ENCODE data around the gene TRAPPC1. TPM values are rescaled to one million over a fixed set of nuclear protein-coding genes. Genes with fewer than 3 reads are reported as not detected.

Gene TRAPPC1
- total RNA-seq, 4 donors from 2014 or later, result 19.4 to 41.7 (median 30.0) TPM

- Histone ChIP-seq H3K27ac (peak within 1 kb of the TSS; percentile 85 to 92 (median 90)), H3K27me3 (no peaks in the 10 kb centered on the region), H3K9me3 (no peaks in the 10 kb centered on the region), H3K4me1 (peaks cover 17 to 21% of the 10 kb centered on the region in 2 donors), H3K36me3 (no peaks in the 10 kb centered on the region), H3K4me3 (peak within 1 kb of the TSS; percentile 79 to 81 (median 80))
- peak; percentile 56 to 59 for TF ChIP-seq POLR2A (IDR thresholded peaks at IDR 0.05)
- TF ChIP-seq, protein P1, sequence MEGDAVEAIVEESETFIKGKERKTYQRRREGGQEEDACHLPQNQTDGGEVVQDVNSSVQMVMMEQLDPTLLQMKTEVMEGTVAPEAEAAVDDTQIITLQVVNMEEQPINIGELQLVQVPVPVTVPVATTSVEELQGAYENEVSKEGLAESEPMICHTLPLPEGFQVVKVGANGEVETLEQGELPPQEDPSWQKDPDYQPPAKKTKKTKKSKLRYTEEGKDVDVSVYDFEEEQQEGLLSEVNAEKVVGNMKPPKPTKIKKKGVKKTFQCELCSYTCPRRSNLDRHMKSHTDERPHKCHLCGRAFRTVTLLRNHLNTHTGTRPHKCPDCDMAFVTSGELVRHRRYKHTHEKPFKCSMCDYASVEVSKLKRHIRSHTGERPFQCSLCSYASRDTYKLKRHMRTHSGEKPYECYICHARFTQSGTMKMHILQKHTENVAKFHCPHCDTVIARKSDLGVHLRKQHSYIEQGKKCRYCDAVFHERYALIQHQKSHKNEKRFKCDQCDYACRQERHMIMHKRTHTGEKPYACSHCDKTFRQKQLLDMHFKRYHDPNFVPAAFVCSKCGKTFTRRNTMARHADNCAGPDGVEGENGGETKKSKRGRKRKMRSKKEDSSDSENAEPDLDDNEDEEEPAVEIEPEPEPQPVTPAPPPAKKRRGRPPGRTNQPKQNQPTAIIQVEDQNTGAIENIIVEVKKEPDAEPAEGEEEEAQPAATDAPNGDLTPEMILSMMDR (IDR thresholded peaks at IDR 0.05 in 4 of 5, conservative IDR thresholded peaks at IDR 0.05 in 1 of 5), result no peak
- intact Hi-C loops (cut with DNase I; ENCODE audit: low total_unique reads) (loop anchor here (1.0 to 5.0 kb wide), 3 partner anchors 17 to 75 kb away; partner anchors contain the start of genes CNTROB, CYB5D1, NAA38 and TMEM88), in situ Hi-C loops (cut with MboI; ENCODE audit: low sequenced_read_pairs in 4 of 4) (loop anchor here in 1 of 4 donors (10.0 kb wide), 1 partner anchor 79 kb away; no protein-coding TSS in a partner anchor)
- DNase-seq (peak; percentile 66 to 78), ATAC-seq (peak; percentile 91 to 93)
Measured at GRCh38 chr17:7915611-7916384, 15.9 kb downstream of the TRAPPC1 start, which contains the start of gene RNF227. RNF227 (minus strand) TSS chr17:7916289; CDS start chr17:7916195, 94 bp downstream.

GRCh38 chr17:7915179-7915610, 16.6 kb downstream of the TRAPPC1 start:
- Histone ChIP-seq H3K9me3 (no peaks in the 10 kb centered on the region), H3K4me3 (peak overlapping the region; percentile 79 to 81 (median 80)), H3K4me1 (peaks cover 17 to 21% of the 10 kb centered on the region in 2 donors), H3K36me3 (peaks cover 0 to 2% of the 10 kb centered on the region in 2 donors), H3K27ac (peak overlapping the region; percentile 85 to 92 (median 90)), H3K27me3 (no peaks in the 10 kb centered on the region)
- ATAC-seq, result peak; percentile 42 to 45
- in situ Hi-C loops (cut with MboI; ENCODE audit: low sequenced_read_pairs in 4 of 4), result loop anchor here in 1 of 4 donors (10.0 kb wide), 1 partner anchor 80 kb away; no protein-coding TSS in a partner anchor
- intact Hi-C loops (cut with DNase I; ENCODE audit: low total_unique reads), result loop anchor here (1.0 to 5.0 kb wide), 3 partner anchors 17 to 75 kb away; partner anchors contain the start of genes CNTROB, CYB5D1, NAA38 and TMEM88
- DNase-seq, result no peak
- no peak for TF ChIP-seq POLR2A (IDR thresholded peaks at IDR 0.05)
- TF ChIP-seq, protein P1 (IDR thresholded peaks at IDR 0.05 in 4 of 5, conservative IDR thresholded peaks at IDR 0.05 in 1 of 5), result no peak

- H3K4me1 ChIP-seq, result peaks cover 17 to 21% of the 10 kb centered on the region in 2 donors
- no peak overlapping the region for H3K27ac ChIP-seq
- H3K36me3 ChIP-seq, result peaks cover 0 to 4% of the 10 kb centered on the region in 2 donors
- no peaks in the 10 kb centered on the region for H3K27me3 ChIP-seq
- in situ Hi-C loops (cut with MboI; ENCODE audit: low sequenced_read_pairs in 4 of 4) (loop anchor here (5.0 to 10.0 kb wide), 2 partner anchors 74 to 82 kb away; no protein-coding TSS in a partner anchor), intact Hi-C loops (cut with DNase I; ENCODE audit: low total_unique reads) (no loop called here)
- DNase-seq, result no peak
- peak; percentile 18 to 31 for ATAC-seq
- H3K4me3 ChIP-seq, result no peak overlapping the region
- no peaks in the 10 kb centered on the region for H3K9me3 ChIP-seq
- no peak for TF ChIP-seq POLR2A (IDR thresholded peaks at IDR 0.05)
- TF ChIP-seq, protein P1 (IDR thresholded peaks at IDR 0.05 in 4 of 5, conservative IDR thresholded peaks at IDR 0.05 in 1 of 5), result peak; percentile 54 to 74 (median 72)
Measured at GRCh38 chr17:7912927-7913524, 18.7 kb downstream of the TRAPPC1 start.

- H3K27me3 ChIP-seq, result no peaks in the 10 kb centered on the region
- H3K27ac ChIP-seq, result no peak overlapping the region
- H3K36me3 ChIP-seq, result peaks cover 0 to 4% of the 10 kb centered on the region in 2 donors
- intact Hi-C loops (cut with DNase I; ENCODE audit: low total_unique reads) (no loop called here), in situ Hi-C loops (cut with MboI; ENCODE audit: low sequenced_read_pairs in 4 of 4) (loop anchor here (5.0 to 10.0 kb wide), 2 partner anchors 76 to 84 kb away; no protein-coding TSS in a partner anchor)
- ATAC-seq (no peak), DNase-seq (no peak)
- peaks cover 13 to 15% of the 10 kb centered on the region in 2 donors for H3K4me1 ChIP-seq
- no peak overlapping the region for H3K4me3 ChIP-seq
- no peak for TF ChIP-seq POLR2A (IDR thresholded peaks at IDR 0.05)
- TF ChIP-seq, protein P1 (IDR thresholded peaks at IDR 0.05 in 4 of 5, conservative IDR thresholded peaks at IDR 0.05 in 1 of 5), result no peak
- H3K9me3 ChIP-seq, result no peaks in the 10 kb centered on the region
Measured at GRCh38 chr17:7911116-7911515, 20.6 kb downstream of the TRAPPC1 start.
